GM12864 (cell line): ENCODE measurements around the gene TRANK1.
A peak's percentile ranks its signal among the peaks of the same experiment; 100 is the strongest.
"Not testable (repeated sequence)": the region's sequence is repeated elsewhere in the genome, so short reads cannot be mapped to it uniquely, and the experiment has no call there.

Experiments used
- DNase-seq: peaks from one replicate; pipeline ENCODE4 v3.0.0-alpha.2; 2011; ENCODE audit warnings: low read depth
- H3K4me3 ChIP-seq: 2 replicates; pipeline ENCODE4 v1.5.1; 2011; ENCODE audit warnings: mild to moderate bottlenecking, low read depth, low read length, control low read depth
- TF ChIP-seq, protein P1 (sequence below): IDR thresholded peaks from 2 replicates; pipeline ENCODE4 v1.5.1; 2011; ENCODE audit warnings: low read depth, mild to moderate bottlenecking, moderate library complexity, low read length, control low read depth, inconsistent platforms; ENCODE audit errors: missing control alignments

TRANK1 gene

DNA sequence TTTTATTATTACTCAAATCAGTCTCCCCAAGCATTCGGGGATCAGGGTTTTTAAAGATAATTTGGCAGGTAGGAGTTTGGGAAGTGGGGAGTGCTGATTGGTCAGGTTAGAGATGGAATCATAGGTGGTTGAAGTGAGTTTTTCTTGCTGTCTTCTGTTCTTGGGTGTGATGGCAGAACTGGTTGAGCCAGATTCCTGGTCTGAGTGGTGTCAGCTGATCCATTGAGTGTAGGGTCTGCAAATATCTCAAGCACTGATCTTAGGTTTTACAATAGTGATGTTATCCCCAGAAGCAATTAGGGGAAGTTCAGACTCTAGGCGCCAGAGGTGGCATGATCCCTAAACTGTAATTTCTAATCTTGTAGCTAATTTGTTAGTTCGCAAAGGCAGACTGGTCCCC is 20.6 kb upstream of the TRANK1 start:
- no peak overlapping the region for H3K4me3 ChIP-seq

DNA sequence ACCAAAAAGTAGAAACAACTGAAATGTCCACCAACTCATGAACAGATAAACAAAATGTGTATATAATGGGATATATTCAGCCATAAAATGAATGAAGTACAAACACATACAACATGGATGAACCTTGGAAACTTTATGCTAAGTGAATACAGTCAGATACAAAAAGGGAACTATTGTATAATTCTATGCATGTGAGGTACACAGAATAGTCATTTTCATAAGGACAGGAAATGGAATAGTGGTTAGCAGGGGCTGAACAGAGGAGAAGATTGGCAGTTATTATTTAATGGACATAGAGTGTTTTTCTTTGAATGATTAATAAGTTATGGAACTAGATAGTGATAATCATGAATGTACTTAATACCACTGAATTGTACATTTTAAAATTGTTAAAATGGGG is 20.0 kb upstream of the TRANK1 start:
- no peak overlapping the region for H3K4me3 ChIP-seq
- DNase-seq = no peak
- TF ChIP-seq, protein P1, sequence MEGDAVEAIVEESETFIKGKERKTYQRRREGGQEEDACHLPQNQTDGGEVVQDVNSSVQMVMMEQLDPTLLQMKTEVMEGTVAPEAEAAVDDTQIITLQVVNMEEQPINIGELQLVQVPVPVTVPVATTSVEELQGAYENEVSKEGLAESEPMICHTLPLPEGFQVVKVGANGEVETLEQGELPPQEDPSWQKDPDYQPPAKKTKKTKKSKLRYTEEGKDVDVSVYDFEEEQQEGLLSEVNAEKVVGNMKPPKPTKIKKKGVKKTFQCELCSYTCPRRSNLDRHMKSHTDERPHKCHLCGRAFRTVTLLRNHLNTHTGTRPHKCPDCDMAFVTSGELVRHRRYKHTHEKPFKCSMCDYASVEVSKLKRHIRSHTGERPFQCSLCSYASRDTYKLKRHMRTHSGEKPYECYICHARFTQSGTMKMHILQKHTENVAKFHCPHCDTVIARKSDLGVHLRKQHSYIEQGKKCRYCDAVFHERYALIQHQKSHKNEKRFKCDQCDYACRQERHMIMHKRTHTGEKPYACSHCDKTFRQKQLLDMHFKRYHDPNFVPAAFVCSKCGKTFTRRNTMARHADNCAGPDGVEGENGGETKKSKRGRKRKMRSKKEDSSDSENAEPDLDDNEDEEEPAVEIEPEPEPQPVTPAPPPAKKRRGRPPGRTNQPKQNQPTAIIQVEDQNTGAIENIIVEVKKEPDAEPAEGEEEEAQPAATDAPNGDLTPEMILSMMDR = no peak

More for the DNA sequence above, 20.6 kb upstream of the TRANK1 start:
- DNase-seq = no peak
- TF ChIP-seq, protein P1 = no peak

DNA sequence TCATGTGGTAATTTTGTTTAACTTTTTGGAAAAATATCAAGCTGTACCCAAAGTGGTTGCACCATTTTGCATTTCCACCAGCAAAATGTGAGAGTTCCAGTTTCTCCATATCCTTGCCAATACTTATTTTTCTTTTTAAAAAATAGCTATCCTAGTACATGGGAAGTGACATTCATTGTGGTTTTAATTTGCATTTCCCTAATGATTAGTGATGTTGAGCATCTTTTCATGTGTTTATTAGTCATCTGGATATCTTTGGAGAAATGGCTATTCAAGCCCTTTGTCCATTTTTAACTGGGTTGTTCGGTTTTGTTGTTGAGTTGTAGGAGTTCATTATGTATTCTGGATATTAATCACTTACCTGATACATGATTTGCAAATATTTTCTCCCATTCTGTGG is 19.5 kb upstream of the TRANK1 start:
- TF ChIP-seq, protein P1 = no peak
- no peak for DNase-seq
- H3K4me3 ChIP-seq = no peak overlapping the region

DNA sequence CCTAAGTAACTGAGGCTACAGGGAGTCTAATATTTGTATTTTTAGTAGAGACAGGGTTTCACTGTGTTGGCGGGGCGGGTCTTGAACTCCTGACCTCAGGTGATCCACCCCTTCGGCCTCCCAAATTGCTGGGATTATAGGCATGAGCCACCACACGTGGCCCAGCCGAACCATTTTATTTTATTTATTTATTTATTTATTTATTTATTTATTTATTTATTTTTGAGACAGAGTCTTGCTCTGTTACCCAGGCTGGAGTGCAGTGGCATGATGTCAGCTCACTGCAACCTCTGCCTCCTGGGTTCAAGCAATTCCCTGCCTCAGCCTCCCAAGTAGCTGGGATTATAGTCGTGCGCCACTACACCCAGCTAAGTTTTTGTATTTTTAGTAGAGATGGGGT is 18.2 kb upstream of the TRANK1 start:
- not testable (repeated sequence) for DNase-seq, H3K4me3 ChIP-seq

DNA sequence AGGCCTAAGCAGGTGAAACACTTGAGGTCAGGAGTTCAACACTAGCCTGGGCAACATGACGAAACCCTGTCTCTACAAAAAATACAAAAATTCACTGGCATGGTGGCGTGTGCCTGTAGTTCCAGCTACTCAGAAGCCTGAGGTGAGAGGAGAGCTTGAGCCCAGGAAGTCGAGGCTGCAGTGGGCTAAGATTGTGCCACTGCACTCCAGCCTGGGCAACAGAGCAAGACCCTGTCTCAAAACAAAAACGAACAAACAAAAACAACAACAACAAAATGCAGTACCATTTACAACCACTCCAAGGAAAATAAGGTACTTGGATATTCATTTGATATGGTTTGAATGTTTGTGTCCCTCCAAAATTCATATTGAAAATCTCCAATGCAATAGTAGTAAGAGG is 15.6 kb upstream of the TRANK1 start:
- no peak overlapping the region for H3K4me3 ChIP-seq
- DNase-seq = no peak
- TF ChIP-seq, protein P1 = peak; percentile 2

DNA sequence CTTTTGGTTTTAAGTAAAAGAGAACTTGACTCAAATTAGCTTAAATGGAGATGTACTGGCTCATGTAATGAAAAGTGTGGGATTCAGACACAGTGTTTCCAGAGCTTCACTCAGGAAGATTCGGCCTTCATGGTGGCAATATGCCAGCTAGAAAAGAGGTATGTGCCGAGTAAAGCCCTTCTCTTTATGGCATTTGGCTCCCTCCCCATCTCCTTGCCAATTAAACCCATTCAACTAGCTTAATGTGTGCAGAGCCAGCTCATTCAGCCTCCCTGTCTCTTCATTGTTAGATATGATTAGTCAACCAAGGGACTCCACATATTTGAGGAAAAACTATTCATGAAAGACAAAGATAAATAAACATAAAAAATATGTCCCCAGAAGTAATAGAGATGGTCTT is 15.0 kb upstream of the TRANK1 start:
- no peak for DNase-seq
- TF ChIP-seq, protein P1 = no peak
- H3K4me3 ChIP-seq = no peak overlapping the region

DNA sequence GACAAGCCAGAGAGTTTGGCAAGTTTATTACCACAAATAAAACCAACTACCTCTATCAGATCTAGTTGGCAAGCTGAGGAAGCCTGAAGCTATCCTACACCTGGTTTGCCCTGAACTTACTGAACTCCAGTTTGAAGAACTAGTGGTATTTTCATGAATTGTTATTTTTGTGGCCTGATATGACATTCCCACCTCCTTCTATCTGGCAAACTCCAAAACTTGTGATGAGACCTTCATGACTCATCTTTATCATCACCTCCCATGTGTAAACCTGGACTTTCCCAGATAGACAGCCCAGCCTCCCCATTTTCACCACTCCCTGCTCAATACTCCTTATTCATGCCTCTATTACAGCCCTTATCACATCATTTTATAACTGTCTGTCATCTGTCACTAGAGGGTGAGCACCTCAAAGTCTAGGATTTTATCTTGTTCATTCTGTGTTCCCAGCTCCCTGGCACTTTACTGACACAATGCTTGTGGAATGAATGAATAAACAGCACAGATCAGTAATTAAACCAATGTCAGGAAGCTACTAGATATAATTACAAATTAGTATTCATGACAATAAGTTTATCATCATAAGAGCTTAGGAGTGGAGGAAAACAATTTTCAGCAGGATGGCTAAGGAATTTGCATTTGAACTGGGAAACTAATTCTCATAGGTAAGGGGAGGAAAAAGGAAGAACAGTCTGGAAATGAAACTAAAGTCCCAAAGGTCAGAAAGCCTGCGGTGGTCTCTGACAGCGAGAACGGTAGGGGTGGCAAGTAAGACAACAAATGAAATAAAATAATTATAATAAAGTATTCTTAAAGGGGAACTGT is 13.2 kb upstream of the TRANK1 start:
- TF ChIP-seq, protein P1 = no peak
- no peak overlapping the region for H3K4me3 ChIP-seq
- DNase-seq = no peak
